Stimulated activated CD4-positive, alpha-beta T cell treated with anti-CD3 and anti-CD28 coated beads, TNF-alpha, amount 100 ng/mL, for 48 hours (primary cell): ENCODE measurements around the gene TK2.
"Not testable (repeated sequence)": the region's sequence is repeated elsewhere in the genome, so short reads cannot be mapped to it uniquely, and the experiment has no call there.

ENCODE experiments used
- DNase-seq, 3 donors: peaks; one replicate each; pipeline ENCODE4 v3.0.0-alpha.2; 2020; ENCODE audit warnings: low read depth in 3 of 3

The TK2 gene

DNA sequence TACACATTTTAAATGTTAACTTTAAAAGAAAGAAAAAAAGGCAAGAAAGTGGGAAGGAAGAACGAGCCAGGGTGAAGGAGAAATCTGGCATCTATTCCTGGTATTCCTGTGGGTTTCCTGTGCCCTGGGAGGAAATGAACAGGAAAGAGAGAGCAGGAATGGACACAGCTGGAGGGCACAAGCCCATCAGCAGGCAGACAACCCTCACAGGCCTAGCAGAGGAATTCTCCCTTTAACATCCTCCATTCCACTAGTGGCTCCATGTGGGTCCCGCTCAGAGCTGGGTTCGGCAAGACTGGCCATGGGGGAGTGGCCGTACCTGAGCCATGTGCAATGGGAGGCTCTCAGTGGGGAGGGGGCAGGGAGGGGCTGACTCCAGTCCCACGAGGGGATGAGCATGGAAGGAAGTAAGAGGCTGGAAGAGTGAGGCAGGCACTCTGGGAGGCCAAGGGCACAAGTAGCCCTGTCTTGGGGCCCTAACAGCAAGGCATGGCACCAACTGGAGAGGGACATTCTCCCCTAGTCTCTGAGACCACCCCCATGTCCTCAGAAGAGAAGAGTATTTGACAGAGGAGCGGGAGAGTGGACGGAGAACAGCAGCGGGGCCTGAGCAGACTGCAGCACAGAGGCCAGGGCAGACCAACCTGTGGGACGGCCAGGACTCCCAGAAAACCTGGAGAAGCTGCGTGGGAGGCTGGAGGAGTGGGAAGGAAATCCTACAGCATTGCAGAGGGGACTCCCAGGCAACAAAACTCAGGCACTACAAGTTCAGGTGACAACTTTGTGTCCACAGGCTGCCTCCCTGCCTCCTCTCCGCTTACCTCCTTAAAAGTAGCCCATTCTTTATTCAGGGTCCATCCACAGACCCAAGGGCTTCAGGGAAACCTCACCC lies 30.2 kb downstream of the TK2 start:
- no peak for DNase-seq

DNA sequence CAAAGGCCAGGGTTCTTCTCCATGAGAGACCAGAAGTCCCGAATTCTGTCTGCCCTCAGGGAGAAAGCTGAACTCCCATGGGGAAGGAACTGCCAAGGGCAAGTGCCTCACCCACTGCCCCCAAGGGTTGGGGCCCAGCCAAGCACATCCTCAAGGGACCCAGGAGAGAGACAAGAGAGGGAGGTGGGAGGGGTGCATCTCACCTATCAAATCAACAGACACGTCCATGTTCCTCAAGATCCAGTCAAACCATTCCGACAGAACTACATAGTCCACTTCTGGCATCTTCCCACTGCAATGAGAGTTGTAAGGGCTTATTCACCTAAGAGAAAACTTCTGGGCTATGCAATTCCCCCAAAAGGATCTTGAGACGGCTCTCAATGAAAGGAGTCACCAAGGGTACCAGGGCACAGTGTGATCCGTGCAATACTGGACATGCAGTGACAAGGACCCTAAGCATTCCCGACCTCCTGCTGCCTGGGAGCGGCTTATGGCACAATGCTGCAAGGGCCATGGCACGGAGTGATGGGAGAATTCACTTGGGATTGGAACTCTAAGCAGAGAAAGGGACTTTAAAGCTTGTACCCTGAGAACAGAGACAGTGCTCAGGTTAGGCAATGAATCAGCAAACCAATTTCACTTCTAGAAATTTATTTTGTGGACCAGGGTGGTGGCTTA lies 32.2 kb downstream of the TK2 start:
- no peak for DNase-seq

DNA sequence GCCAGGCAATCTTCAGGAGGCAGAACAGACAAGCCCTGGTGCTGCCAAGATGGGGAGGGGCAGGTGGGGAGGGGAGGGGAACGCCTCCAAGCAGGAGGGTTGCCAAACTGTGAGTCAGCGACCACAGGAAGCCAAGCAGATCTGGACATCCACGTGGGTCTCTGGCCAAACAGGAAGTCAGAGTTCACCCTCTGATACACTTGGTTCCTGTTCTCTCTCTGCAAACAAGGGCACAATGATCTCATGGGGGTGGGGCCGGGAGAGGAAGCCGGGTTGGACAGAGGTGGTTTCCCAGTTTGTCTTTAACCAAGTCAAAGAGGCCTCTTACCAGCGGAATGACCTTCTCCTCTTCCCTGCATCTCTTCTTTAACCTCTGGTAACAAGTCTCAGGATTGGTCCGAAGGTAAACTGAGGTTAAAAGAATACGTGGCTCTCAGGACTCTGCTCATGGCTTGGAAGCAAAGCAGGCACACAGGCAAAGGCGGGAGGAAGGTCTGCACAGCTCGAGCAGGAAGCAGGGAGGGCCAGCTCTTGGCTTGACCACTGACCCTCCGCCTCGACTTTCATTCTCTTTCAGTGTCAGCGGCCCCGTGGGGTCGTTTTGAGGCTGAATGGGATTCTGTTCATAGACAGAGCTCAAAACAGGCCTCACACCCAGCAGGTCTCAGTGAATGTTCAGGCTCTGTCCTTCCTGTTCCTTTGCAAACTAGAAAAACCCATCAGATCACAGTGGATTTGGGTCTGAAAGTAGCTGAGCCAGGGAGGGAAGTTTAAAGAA lies 32.9 kb downstream of the TK2 start:
- peak; percentile 60 to 84 (median 77) for DNase-seq

DNA sequence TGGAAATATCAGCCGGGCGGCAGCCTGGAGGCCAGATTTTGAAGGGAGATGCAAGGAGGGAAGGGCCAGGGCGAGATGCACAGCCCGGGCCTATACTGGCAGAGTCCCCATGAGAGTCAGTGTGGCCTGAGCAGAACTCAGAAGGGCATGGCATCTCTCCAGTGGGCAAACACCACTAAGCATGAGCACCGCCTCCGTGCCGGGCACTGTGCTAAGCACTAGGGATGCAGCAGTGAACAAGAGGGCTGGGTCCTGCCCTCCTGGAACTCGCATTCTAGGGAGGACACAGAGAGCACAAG lies 33.5 kb downstream of the TK2 start:
- no peak for DNase-seq

DNA sequence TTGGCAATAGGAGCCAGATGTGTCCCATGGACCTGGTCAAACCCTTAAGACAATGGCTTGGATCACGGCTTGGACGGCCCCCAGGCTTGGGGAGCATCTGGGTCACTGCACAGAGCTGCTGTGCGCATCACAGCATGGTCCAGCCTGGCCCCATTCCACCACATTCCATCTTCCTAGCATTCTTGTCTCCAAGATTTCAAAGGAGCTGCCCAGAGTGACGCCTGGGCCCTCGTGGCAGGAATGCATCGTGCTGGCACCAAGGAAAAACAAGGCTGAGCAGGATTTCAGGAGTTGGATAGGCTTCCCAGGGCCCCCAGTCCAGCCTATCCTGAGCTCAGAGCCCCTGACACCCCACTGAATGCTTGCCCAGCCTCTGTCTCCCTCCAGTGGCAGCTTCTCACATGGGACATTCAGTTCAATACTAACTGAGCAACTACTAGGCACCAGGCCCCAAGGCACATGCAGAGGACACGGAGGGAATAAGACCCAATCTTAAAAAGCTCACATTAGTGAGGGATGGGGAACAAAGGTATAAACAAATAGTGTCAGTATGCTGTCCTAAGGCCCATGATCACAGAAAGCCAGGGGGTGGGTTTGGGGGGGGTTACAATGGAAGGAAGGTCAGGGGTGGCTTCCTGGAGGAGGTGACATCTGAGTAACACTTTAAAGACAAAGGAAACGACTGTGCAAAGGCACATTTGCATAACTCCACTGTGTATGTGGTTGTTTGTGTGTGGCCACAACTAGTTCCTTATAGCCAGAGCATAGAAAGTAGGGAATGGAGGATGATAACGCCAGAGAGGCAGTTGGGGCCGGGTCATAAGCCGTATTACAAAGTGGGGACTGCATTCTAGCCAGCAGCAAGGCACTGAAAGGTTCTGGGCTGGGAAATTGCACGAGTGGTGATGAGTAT lies 34.1 kb downstream of the TK2 start:
- no peak for DNase-seq

DNA sequence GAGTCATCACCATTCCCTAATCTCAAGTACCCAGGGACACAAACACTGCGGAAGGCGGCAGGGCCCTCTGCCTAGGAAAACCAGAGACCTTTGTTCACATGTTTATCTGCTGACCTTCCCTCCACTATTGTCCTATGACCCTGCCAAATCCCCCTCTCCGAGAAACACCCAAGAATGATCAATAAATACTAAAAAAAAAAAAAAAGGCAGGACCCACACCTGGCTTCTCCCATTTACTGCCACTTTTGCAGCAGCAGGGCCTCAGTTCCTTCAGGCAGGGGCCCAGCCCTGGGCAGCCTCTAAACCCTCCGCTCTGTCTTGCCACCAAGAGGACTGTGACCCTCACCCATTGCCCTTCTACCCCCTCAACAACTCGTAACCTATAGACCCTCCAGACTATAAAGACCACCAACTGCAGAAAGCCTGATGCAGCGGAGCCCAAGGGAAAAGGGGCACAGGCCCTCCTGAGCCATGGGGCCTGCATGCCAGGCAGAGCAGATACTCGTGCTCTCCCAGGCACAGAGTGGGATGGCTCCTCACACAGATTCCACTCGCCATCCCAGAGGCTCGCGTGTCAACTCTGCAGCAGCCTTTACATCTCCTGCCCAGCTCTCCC lies 34.8 kb downstream of the TK2 start:
- not testable (repeated sequence) for DNase-seq

DNA sequence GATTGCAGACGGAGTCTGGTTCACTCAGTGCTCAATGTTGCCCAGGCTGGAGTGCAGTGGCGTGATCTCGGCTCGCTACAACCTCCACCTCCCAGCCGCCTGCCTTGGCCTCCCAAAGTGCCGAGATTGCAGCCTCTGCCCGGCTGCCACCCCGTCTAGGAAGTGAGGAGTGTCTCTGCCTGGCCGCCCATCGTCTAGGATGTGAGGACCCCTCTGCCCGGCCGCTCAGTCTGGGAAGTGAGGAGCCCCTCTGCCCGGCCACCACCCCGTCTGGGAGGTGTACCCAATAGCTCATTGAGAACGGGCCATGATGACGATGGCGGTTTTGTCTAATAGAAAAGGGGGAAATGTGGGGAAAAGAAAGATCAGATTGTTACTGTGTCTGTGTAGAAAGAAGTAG lies 35.5 kb downstream of the TK2 start:
- not testable (repeated sequence) for DNase-seq

DNA sequence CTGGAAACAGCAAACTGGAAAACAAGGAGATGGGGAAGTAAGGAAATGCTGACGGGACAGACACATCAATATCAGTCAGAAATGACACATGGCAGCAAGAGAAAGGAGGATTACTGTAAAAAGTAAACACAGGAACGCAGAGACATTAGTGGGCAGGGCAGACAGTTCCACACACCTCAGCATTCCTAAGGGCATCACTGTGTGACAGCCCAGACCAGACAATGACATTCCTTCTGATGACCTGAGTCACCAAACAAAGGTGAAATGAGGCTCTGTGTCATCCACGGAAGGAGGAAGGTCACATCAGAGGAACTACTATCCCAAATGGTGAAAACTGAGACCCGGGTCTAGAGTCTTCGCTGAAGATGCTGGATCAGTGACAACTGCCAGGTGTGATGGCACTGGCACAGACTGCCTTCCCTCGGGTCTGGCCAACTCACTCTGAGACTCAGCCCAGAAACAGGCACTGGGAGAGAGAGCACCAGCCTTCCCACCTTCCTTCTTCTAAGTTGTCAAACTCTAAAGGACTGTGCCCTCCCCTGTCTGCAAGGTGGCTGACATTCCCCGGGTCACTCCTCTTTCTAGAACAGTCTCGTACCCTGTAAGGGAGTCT lies 36.7 kb downstream of the TK2 start:
- DNase-seq, result no peak

DNA sequence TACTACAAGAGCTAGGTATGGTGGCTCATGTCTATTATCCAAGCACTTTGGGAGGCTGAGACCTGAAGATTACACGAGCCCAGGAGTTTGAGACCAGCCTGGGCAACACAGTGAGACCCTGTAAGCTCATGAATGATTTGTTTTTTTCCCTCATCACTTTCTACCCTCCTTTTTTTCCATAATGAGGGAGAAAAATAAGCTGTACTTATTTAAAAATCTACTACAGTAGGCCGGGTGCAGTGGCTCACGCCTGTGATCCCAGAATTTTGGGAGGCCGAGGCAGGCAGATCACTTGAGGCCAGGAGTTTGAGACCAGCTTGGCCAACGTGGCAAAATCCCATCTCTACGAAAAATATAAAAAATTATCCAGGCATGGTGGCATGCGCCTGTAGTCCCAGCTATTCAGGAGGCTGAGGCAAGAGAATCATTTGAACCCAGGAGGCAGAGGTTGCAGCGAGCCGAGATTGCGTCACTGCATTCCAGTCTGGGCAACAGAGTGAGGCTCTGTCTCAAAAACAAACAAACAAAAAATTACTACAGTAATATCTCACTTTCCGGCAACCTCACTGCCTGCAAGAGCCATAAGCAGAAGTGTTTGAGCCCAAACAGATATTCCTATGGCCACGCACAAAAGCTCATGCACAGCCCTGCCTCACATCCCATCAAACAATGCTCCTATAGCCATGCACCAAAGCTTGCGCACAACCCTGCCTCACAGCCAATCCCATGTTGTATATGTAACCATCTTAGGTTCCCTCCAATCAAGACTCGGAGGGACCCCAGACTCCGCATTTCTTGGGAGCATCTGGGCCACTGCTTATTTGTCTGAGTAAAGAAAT lies 37.4 kb downstream of the TK2 start:
- DNase-seq, result no peak

DNA sequence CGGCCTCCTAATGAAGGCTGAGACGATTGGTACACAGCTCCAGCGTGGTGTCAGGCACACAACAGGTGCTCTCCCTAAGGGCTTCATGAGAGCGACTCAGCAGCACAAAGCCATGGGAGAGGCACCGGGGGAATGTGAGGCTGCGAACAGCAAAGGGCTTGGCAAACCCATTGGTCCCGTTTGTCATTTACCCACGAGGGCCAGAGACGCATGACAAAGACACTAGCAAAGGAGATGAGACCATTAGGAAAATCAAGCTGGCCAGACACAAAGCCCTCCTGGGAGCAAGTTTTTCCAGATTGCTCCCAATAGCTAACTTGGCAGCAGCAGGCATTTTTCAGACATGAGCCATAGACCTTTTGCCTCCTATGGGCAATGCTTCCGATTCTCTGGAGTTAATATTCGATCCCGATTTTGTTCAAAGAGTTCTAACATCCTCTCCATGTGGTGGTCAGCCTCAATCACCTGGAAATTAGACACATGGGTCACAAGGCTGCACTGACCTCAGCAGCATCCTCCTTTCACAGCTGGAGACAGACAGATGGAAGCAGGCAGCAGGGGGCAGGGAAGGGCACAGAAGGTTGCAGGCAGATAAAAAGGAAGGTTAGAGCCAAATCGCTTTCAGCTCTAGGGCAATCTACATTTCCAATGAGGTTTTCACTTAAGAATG lies 38.2 kb downstream of the TK2 start:
- DNase-seq, result no peak

DNA sequence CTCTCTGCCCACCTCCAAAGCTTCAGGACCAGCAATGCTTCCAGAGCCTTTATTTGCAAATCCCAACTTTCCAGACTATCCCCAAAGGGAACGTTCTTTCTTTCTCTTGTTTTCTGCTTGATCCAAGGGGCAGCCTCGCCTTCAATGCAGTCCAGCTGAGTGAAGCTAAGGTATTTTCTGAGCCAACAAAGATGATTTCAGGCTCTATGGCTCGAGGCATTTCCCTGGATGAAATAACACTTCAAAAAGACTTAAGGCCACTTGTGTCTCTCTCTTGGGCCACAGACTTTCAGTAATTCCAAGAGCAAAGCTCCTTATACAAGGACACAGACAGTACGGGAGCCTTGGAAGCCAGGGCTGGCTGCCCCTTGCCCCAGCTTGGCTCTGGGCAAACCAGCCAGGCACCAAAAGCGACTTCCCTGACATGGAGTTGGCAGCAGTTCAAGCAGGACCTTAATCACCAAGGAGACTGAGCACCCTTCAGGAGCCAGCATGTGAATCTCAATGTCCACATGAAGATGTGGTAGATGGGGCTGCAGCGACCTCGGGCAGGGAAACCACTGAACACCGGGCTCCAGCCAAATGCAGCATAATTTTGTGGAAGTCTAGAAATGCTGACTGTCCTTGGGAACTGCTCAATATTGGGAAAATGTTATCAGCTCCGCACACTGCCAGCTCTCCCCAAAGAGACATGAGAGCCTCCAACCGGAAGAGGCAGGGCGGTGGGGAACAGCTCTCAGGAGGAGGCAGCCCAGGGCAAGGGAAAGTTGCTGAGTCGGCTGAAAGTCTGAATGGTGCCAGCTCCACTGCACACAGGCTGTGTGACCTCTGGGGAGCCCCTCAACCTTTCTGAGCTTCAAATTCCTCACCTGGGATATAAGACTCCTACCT lies 39.0 kb downstream of the TK2 start:
- no peak for DNase-seq

DNA sequence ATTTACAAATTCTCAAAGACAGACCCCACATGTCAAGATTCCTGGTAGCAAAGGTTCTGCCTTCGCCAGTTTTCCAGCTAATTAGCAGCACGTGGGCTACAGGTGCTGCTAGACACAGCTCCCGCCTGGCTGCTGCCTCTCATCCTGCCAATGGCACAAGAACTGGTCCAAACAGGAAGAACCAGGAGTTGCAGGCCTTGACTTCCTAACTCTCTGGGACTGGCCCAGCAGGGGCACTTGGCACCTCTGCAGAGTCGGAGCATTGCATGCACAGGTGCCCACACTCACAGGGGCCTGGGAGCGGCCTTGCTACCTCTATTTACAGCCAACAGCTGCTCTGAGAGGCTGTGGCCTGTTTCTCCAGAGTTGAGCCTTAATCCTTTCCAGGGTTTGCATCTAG lies 39.6 kb downstream of the TK2 start:
- DNase-seq, result no peak

DNA sequence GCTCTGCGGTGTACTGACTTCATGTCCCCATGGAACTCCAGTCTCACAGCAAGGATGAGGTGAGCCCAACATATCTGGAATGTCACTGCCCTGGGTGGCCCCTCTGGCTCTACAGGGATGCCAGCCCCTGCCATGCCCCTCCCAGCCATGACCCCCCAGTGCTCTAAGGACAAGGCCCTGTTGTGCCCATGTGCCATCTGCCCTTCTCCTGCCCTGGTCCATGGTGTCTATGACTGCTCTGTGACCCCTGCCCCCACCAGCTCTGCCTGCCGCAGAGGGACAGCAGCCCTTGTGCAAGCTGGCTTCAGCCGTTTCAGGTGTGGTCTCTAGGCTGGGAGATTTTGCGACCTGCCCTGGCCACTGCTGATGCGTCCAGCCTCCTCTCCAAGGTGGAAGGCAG lies 40.3 kb downstream of the TK2 start:
- no peak for DNase-seq

DNA sequence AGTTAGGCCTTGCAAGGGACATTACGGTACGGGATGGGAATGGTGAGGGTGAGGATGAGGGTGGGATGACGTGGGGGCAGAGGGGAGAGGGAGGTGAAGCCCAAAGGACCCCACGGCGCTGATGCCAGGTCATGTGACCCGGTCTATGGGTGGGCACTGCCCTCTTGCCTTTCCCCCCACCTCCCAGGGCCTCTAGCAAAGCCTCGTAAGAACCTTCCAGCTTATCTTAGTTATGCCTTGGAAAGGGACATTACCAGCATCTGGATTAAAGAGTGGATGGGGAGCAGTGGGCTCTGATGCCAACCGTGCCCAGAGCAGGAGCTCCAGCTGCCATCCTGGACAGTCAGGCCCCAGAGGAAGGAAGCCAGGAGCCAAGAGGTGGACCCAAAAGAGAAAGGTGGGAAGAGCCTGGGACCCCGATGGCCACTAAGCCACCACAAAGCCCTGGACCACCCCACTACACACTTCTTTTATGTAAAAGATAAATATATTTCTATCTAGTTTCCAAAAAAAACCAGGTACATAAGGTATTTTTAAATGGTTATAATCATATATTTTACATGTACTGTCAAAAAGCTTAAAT lies 40.9 kb downstream of the TK2 start:
- DNase-seq, result no peak

DNA sequence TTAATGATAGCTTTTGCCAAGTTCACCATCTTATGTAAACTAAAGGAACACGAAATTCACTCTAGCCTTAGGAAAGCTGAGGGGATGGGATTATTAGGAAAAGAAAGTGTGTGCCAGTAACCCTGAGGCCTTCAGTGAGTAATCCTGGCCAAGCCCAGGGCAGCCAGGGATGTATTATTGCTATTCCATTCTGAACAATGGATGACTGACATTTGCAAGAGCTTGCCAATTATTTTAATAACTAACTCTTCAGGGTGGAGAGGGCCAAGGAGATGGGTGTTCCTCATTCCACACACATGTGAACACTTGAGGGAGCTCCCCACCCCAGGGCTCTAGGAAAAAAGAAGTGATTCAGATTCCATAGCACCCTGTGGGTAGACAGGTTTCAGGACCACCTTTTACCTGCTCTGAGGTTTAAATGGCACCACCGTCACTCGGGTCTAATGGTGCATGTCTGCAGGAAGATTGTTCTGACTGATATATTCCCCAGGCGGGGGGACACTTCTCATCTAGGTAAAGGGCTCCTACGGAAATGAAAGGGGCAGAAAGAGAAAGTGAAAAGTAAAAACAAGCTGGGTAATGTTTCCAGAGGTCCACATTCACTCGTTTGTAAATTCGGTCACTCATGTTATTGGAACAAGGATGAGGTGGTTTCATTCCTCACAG lies 41.5 kb downstream of the TK2 start:
- no peak for DNase-seq

DNA sequence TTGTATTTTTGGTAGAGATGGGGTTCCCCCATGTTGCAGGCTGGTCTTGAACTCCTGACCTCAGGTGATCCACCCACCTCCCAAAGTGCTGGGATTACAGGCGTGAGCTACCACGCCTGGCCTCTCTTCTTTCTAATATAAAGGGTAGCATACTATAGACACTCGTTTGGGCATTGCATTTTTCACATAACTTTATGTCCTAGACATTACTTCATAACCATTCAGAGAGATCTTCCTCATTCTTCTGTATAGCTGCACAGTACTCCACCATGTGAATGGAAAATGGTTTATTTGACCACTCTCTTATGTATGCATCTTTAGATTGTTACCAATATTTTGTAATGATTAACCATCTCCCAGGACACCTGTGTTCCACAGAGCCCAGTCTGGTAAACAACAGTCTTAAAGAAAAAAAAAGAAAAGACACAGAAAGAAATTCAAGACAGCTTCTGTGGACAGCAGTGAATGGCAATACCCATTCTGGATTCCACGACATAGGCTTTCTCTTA lies 42.1 kb downstream of the TK2 start:
- DNase-seq, result no peak

DNA sequence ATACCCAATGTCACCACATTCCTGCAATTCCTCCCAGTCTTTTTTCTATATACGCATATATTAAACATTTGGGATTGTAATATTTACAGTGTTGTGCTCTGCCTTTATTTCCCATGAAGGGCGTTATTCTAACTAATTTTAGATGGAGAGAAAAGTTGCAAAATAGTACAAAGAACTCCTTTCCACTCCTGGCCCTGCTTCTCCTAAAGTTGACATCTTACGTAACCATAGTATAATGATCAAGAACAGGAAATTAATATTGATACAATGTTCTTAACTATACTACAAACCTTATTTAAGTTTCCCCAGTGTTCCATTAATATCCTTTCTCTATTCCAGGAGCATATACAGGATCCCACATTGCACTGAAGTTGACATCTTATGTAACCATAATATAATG lies 46.3 kb downstream of the TK2 start:
- no peak for DNase-seq
